ENCODE measurements around the gene GLI3.

DNA sequence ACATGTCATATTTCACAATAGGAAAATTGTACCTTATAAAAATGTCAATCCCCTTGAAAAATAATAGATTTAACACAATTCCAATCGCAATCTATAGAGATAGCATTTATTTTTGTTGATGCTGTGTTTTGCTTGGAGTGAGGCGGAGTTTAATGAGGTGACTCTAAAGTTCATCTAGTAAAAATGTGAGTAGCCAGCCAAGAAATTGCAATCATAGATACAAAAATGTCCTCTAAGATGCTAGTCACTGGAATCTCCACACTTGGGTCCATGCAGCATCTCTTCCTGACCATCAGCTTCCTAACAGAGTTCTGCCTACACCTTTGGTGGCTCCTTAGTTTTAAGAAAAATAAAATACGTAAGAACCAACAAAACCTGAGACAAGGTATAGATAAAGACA lies 44.9 kb downstream of the GLI3 start:
- TF ChIP-seq, protein P1, sequence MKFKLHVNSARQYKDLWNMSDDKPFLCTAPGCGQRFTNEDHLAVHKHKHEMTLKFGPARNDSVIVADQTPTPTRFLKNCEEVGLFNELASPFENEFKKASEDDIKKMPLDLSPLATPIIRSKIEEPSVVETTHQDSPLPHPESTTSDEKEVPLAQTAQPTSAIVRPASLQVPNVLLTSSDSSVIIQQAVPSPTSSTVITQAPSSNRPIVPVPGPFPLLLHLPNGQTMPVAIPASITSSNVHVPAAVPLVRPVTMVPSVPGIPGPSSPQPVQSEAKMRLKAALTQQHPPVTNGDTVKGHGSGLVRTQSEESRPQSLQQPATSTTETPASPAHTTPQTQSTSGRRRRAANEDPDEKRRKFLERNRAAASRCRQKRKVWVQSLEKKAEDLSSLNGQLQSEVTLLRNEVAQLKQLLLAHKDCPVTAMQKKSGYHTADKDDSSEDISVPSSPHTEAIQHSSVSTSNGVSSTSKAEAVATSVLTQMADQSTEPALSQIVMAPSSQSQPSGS (tag by site-specific recombination; IDR thresholded peaks at IDR 0.05; ENCODE audit: low read depth): no peak
- TF ChIP-seq ZNF184 (tag by site-specific recombination; IDR thresholded peaks at IDR 0.05) (no peak), BCL11A (tag by site-specific recombination; IDR thresholded peaks at IDR 0.05; ENCODE audit: low read depth) (no peak)
